RWPE2 (cell line): ENCODE data around the gene DUSP22.

ENCODE experiments used
- ATAC-seq: fragments of 200-7000 bp; cut with Tn5 transposase; 3 replicates; pipeline ENCODE4 v1.9.1; 2021; ENCODE audit warnings: low read depth
- DNase-seq: peaks from one replicate; pipeline ENCODE4 v3.0.0-alpha.2; 2020; ENCODE audit warnings: low spot score
- H3K27ac ChIP-seq: fragments of 450-650 bp; 2 replicates; pipeline ENCODE4 v1.5.1; 2017; ENCODE audit warnings: mild to moderate bottlenecking; ENCODE audit not compliant: poor library complexity, severe bottlenecking
- H3K27me3 ChIP-seq: fragments of 250-450 bp; sonication (Bioruptor Pico); 2 replicates; pipeline ENCODE4 v1.5.1; 2021; ENCODE audit warnings: mild to moderate bottlenecking, moderate library complexity; ENCODE audit not compliant: insufficient read depth, poor library complexity, severe bottlenecking
- H3K36me3 ChIP-seq: fragments of 250-450 bp; sonication (Bioruptor Pico); 2 replicates; pipeline ENCODE4 v1.5.1; 2020; ENCODE audit warnings: low read depth, mild to moderate bottlenecking, moderate library complexity
- H3K4me1 ChIP-seq: fragments of 250-450 bp; sonication (Bioruptor Pico); 2 replicates; pipeline ENCODE4 v1.5.1; 2021; ENCODE audit warnings: mild to moderate bottlenecking, moderate library complexity; ENCODE audit not compliant: insufficient read depth, poor library complexity, severe bottlenecking
- H3K4me3 ChIP-seq: fragments of 250-450 bp; sonication (Bioruptor Pico); 2 replicates; pipeline ENCODE4 v1.5.1; 2021; ENCODE audit warnings: mild to moderate bottlenecking, moderate library complexity; ENCODE audit not compliant: severe bottlenecking
- H3K9me3 ChIP-seq: fragments of 250-450 bp; sonication (Bioruptor Pico); 2 replicates; pipeline ENCODE4 v1.5.1; 2021; ENCODE audit warnings: mild to moderate bottlenecking, moderate library complexity; ENCODE audit not compliant: severe bottlenecking
- CTCF ChIP-seq: fragments of 450-650 bp; IDR thresholded peaks from one replicate; pipeline ENCODE4 v1.5.1; 2017; ENCODE audit warnings: mild to moderate bottlenecking, moderate library complexity; ENCODE audit not compliant: poor library complexity, severe bottlenecking

Gene DUSP22

GRCh38 chr6:344816-345340, 52.6 kb downstream of the DUSP22 start:
- TF ChIP-seq CTCF, result no peak
- H3K4me1 ChIP-seq, result no peaks in the 10 kb centered on the region
- H3K9me3 ChIP-seq, result no peaks in the 10 kb centered on the region
- H3K4me3 ChIP-seq, result no peak overlapping the region
- DNase-seq, result no peak
- H3K36me3 ChIP-seq, result no peaks in the 10 kb centered on the region
- H3K27ac ChIP-seq, result no peak overlapping the region
- no peaks in the 10 kb centered on the region for H3K27me3 ChIP-seq
- ATAC-seq, result no peak

- Histone ChIP-seq H3K27me3 (no peaks in the 10 kb centered on the region), H3K9me3 (no peaks in the 10 kb centered on the region), H3K36me3 (no peaks in the 10 kb centered on the region), H3K4me3 (no peak overlapping the region), H3K4me1 (no peaks in the 10 kb centered on the region), H3K27ac (no peak overlapping the region)
- DNase-seq (no peak), ATAC-seq (no peak)
- TF ChIP-seq CTCF, result no peak
These were observed 53.6 kb downstream of the DUSP22 start for GRCh38 chr6:345747-346385.

- Histone ChIP-seq H3K36me3 (no peaks in the 10 kb centered on the region), H3K4me3 (no peak overlapping the region), H3K9me3 (no peaks in the 10 kb centered on the region), H3K4me1 (no peaks in the 10 kb centered on the region), H3K27me3 (no peaks in the 10 kb centered on the region), H3K27ac (no peak overlapping the region)
- ATAC-seq (no peak), DNase-seq (no peak)
- TF ChIP-seq CTCF, result no peak
These were observed 54.2 kb downstream of the DUSP22 start for GRCh38 chr6:346386-347030.

GRCh38 chr6:347232-347631, 54.9 kb downstream of the DUSP22 start:
- ATAC-seq (no peak), DNase-seq (no peak)
- Histone ChIP-seq H3K36me3 (no peaks in the 10 kb centered on the region), H3K4me3 (no peak overlapping the region), H3K4me1 (no peaks in the 10 kb centered on the region), H3K9me3 (no peaks in the 10 kb centered on the region), H3K27me3 (no peaks in the 10 kb centered on the region), H3K27ac (no peak overlapping the region)
- no peak for TF ChIP-seq CTCF
